HL-60/S4 treated with phorbol 12-myristate 13-acetate at 8.2 ng/mL for 4 days and 3 days (cell line): Measurements from ENCODE around the gene BABAM2.

Source experiments
- in situ Hi-C: fragments of 300-500 bp; cut with MboI; formaldehyde crosslinking; loops from 2 replicates; pipeline ENCODE4 v1.15.0; 2022; ENCODE audit warnings: low sequenced_read_pairs

BABAM2 gene

GRCh38 chr2:28055325-28055970 lies 164.9 kb downstream of the BABAM2 start:
- in situ Hi-C loops, result no loop called here

GRCh38 chr2:28058791-28059190 lies 168.3 kb downstream of the BABAM2 start:
- in situ Hi-C loops, result no loop called here

- in situ Hi-C loops, result no loop called here
Observed at GRCh38 chr2:28062867-28063266, 172.3 kb downstream of the BABAM2 start.

DNA sequence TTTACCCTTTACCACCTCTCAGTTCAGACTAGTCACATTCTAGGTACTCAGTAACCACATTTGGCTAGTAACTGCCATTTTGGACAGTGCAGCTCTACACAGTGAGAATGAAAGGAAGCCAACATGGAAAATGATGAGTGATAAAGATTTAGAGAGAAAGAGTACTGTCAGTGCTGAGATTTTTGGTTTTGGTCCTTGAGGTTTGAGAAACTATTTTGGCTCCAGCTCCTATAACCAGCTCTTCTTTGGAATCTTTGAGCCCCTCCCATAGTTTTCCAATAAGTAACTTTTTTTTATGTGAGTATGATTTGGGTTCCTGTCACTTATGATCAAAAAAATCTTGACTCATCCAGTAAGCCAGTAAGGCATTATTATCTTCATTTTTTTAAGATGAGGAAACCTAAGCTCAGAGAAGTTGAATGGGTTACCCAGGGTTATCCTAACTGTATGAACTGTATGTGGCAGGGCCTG lies 173.0 kb downstream of the BABAM2 start:
- in situ Hi-C loops, result no loop called here

GRCh38 chr2:28067602-28068001 lies 177.1 kb downstream of the BABAM2 start:
- in situ Hi-C loops, result no loop called here

DNA sequence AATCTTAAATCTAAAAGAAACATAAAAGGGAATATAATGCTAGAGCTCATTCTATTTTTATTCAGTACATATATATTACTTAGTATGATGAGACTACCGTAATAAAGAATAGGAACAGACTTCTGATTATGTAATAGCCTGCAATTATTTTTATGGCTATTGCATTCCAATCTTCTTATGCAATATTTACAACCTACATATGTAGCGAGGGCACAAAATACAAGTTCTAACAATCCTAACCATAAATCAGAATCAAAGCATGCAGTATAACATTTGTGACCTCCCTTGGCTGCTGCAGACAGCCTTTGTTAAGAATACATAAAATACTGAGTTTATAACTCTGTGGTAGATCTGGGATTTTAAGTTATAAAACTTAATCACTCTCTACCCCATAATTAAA lies 177.6 kb downstream of the BABAM2 start:
- in situ Hi-C loops, result no loop called here

DNA sequence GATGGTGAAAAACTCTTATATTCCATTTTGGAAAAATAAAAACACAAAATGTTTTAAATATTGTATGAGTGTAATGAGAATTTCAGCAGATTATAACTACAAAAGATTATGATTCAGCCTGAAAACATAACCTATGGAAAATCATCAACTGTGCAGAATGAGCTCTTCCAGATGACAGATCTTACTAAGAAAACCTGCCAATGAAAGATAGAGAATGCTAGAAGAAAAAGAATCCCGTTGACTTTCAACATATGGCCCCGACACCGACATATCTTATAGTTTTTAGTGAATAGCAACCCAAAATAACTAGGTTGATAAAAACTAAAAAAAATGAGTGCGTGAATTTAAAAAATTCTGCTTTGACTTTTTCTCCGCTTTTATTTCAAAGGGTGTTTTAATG lies 178.0 kb downstream of the BABAM2 start:
- in situ Hi-C loops, result no loop called here

DNA sequence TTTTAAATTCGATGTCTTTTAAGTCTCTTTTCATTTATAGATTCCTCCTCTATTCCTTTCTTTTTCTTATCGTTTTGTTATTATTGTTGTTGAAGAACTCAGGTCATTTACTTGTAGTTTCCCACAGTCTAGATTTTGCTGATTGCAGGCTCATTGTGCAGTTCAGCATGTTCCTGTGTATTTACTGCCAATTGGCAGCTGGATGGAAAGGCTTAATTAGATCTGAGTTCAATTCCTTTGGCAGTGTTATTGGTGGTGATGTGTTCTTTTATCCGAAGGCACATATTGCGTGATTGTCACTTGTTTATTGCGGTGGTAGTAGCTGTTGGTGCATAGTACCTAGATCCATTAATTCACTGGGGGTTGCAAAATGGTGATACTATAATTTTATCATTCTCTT lies 180.7 kb downstream of the BABAM2 start:
- in situ Hi-C loops, result no loop called here

DNA sequence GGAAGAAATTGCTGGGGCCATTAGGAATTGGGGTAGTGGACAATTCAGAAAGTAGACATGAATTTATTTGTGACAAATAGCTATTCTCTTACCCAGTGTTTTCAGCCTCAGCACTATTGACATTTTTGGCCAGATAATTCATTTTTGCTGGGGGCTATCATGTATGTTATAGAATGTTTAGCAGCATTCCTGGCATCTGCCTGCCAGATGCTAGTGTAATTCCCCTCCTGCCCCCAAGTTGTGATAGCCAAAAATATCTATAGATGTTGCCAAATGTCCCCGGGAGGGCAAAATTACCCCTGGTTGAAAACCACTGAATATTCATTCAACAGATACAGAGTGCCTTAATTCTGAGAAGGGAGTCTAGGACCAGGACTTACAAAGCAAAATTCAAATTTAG lies 183.6 kb downstream of the BABAM2 start:
- in situ Hi-C loops, result no loop called here

DNA sequence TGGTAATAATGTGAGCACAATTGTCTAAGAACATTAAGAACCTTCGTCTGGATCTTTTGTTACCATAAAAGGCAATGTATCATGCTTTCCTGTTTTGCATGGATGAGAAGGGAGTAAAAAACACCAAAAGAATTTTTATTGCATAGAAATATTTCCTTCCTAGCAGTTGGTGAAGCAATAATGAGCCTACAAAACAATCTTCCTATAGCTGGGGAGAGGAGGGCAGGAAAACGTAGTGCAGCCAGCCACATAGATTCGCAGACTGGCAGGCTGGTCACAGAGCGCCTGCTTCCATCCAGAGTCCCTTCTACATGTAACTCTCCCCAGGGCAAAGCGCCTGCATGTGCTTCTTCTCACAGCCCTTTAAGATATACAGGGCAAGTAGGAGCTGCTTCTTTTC lies 190.4 kb downstream of the BABAM2 start:
- in situ Hi-C loops, result no loop called here

GRCh38 chr2:28082131-28082530 lies 191.6 kb downstream of the BABAM2 start:
- in situ Hi-C loops, result no loop called here

DNA sequence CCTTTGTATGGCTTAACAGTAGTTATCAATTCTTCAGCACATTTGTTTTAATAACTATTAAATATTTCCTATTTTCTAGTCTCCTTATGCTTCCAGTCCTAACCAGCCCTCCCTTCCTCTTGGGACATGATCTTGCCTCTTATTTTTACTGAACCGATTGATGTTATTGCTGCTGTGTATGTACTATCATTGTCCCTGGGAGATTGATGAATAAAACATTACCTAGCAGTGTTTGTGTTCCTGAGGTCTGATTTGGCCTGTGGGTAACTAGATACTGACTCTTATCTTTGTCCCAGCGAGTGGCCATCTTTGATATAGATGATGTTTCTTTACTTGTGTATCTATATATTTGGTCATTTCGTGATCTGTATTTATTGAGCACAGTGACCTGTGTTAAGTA lies 192.9 kb downstream of the BABAM2 start:
- in situ Hi-C loops, result no loop called here

DNA sequence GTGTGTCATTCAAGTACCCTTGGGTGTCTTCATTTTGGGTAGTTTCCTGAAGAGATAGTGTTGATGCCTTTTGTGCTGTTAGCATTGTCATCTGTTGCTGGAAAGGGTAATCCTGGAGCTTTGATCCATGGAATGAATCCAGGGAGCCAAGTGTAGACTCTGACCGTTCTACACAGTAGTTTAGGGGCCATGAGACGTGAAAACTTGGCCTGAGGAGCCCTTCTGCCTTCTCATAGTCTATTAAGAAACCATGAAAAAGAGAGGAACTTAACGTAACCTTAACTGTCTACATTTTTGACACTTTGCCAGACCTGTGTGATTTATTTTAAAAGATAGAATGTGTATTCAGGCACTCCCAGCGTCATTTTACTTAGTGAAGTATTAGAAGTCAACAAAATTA lies 194.0 kb downstream of the BABAM2 start:
- in situ Hi-C loops, result no loop called here

GRCh38 chr2:28085201-28085600 lies 194.7 kb downstream of the BABAM2 start:
- in situ Hi-C loops, result no loop called here

DNA sequence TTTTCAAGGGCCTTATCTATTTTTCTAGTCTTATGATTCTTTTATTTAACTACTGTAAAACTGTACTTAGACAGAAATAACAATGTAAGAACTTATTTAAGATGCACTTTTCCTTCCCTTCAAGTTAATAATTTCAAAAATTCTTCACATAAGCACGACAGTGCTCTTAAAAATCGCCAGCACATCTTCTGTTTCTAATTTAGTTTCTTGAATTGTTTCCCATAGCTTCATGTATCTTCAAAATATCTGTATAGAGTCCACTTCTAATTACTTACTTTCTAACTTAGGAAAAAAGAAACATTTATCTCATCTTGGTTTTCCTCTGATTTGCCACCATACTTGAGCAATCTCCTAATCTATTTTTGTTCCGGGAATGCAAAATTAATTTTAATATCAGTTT lies 196.1 kb downstream of the BABAM2 start:
- in situ Hi-C loops, result no loop called here

GRCh38 chr2:28088970-28089369 lies 198.4 kb downstream of the BABAM2 start:
- in situ Hi-C loops, result no loop called here

DNA sequence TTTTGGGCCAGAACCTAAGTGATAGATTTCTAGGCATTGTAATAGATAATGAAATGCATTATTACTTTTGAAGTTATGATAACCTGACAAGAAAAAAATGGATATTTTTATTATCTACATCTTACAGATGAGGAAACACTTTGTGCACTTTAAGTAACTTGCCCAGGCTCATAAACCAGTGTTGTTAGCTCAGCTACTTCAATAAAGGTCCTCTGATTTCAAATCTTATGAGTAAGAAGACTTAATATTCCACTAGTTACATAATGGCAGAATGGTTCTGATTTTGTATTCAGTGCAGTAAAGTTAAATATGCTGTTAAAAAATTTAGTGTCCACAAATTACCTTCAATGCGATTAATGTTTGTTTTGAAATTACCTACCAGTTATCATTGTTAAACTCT lies 199.0 kb downstream of the BABAM2 start:
- in situ Hi-C loops, result no loop called here

- in situ Hi-C loops, result no loop called here
Observed at GRCh38 chr2:28093308-28093707, 202.8 kb downstream of the BABAM2 start.

DNA sequence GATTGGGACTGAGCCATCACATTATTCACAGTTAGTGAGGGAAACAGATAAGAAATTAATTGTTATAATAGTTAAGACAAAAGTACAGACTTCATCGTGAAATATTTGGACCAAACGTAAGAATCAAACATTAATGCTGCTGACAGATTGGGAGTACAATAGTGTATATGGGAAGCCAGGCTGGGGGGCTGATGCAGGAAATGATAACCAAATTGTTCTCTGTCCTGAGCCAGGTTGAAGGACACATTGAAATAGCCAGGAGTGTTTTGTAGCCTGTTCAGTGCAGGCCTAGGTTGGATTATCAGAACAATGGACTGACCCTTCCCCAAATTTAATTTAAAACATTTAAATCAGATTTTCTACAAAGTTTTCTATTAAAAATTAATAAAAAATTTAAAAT lies 203.2 kb downstream of the BABAM2 start:
- in situ Hi-C loops, result no loop called here

GRCh38 chr2:28094739-28095138 lies 204.2 kb downstream of the BABAM2 start:
- in situ Hi-C loops, result no loop called here

DNA sequence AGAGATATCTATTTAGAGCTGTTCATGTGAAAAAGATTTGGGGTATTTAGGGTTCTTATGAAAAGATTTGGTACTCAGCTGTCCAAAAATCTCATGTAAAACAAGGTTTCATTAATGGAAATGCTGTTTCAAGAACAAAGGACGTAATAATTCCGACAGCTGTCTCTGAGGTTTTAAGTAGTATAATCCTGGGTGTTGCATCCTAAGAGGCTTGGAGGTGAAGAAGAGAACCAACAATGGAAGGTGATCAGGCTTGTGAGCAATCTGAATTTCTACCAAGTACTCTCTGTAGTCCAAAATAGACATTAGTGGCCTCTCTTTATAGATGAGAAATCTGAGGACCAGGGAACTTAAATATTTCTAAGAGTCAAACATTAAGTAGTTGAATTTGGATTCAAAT lies 205.1 kb downstream of the BABAM2 start:
- in situ Hi-C loops, result no loop called here

DNA sequence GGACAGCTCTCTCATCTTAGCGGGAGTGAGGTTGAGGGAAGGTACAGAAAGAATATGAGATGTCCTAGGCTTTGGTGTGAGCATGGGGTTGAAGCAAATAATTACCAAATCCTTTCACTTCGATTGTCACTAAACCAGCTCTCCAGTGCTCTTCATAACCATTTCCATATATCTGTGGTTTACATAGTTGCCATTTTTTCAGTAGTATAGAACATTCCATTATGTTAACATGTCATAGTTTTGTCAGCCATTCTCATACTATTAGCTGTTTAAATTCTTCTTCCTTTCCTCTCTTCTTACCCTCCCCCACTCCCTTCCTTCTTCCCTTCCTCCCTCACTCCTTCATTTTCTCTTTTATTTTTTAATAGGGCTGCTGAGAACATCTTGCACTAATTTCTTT lies 205.9 kb downstream of the BABAM2 start:
- in situ Hi-C loops, result no loop called here

- in situ Hi-C loops, result no loop called here
Observed at GRCh38 chr2:28098501-28099225, 208.1 kb downstream of the BABAM2 start.
